ENCODE results near the gene MARK2.

The MARK2 gene

GRCh38 chr11:63840356-63841060, 1.6 kb downstream of the MARK2 start:
- peaks cover 71% of the 10 kb centered on the region for H3K79me2 ChIP-seq (ENCODE audit: control insufficient read depth, low read length)
- H3K36me3 ChIP-seq (ENCODE audit: control insufficient read depth, low read length): peaks cover 64% of the 10 kb centered on the region
- H4K20me1 ChIP-seq (ENCODE audit: control insufficient read depth, insufficient read depth, low read depth, low read length): peaks cover 33% of the 10 kb centered on the region
- H3K4me3 ChIP-seq (ENCODE audit: low read length): peak overlapping the region; percentile 88
- TF ChIP-seq EZH2phosphoT487 (IDR thresholded peaks at IDR 0.05; ENCODE audit: borderline replicate concordance, low read length) (no peak), CTCF (IDR thresholded peaks at IDR 0.05; ENCODE audit: low read depth, low read length, poor library complexity, severe bottlenecking) (no peak)
- H3F3A ChIP-seq (ENCODE audit: control insufficient read depth, insufficient read depth): peaks cover 4% of the 10 kb centered on the region
- peak overlapping the region; percentile 51; the same call in 1 of the 2 replicates for H3K27ac ChIP-seq (ENCODE audit: low read depth, low read length)
- H3K9me3 ChIP-seq (ENCODE audit: control insufficient read depth, insufficient read depth, low read length): no peaks in the 10 kb centered on the region
- H3K27me3 ChIP-seq (ENCODE audit: control insufficient read depth, low read length): no peaks in the 10 kb centered on the region
- H3K9me2 ChIP-seq (replicated peaks; ENCODE audit: control insufficient read depth, low read length): no peaks in the 10 kb centered on the region
- peak overlapping the region; percentile 78 for H3K4me2 ChIP-seq (ENCODE audit: low read length)
- peaks cover 32% of the 10 kb centered on the region for H3K4me1 ChIP-seq (ENCODE audit: control insufficient read depth, low read length)

GRCh38 chr11:63841554-63841953, 2.6 kb downstream of the MARK2 start:
- peak overlapping the region; percentile 78 for H3K4me2 ChIP-seq (ENCODE audit: low read length)
- peaks cover 81% of the 10 kb centered on the region for H3K79me2 ChIP-seq (ENCODE audit: control insufficient read depth, low read length)
- H3K27ac ChIP-seq (ENCODE audit: low read depth, low read length): no peak overlapping the region
- no peaks in the 10 kb centered on the region for H3K27me3 ChIP-seq (ENCODE audit: control insufficient read depth, low read length)
- H3K4me3 ChIP-seq (ENCODE audit: low read length): peak overlapping the region; percentile 88
- TF ChIP-seq CTCF (IDR thresholded peaks at IDR 0.05; ENCODE audit: low read depth, low read length, poor library complexity, severe bottlenecking): no peak
- no peaks in the 10 kb centered on the region for H3K9me3 ChIP-seq (ENCODE audit: control insufficient read depth, insufficient read depth, low read length)
- peaks cover 69% of the 10 kb centered on the region for H3K36me3 ChIP-seq (ENCODE audit: control insufficient read depth, low read length)
- H4K20me1 ChIP-seq (ENCODE audit: control insufficient read depth, insufficient read depth, low read depth, low read length): peaks cover 33% of the 10 kb centered on the region
- H3K9me2 ChIP-seq (replicated peaks; ENCODE audit: control insufficient read depth, low read length): no peaks in the 10 kb centered on the region
- H3F3A ChIP-seq (ENCODE audit: control insufficient read depth, insufficient read depth): peaks cover 4% of the 10 kb centered on the region
- peaks cover 32% of the 10 kb centered on the region for H3K4me1 ChIP-seq (ENCODE audit: control insufficient read depth, low read length)

DNA sequence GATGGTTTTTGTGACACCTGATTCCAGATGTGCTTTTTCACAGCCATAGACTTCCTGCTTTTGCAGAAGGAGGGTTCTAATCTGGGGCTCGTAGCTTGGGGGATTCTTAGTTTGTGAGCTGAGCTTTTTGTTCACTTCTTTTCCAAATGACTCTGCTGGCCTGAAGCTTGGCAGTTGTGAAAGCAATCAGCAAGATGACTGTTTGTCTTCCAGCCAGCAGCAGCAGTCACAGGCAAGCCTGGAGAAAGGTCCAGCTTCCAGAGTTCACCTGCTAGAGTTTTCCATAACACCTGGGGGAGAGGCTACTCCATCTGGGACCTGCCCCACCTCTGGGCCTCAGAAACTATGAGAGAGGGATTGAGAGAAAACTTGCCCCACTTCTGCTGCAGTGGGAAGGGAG, 4.1 kb downstream of the MARK2 start:
- TF ChIP-seq EZH2phosphoT487 (IDR thresholded peaks at IDR 0.05; ENCODE audit: borderline replicate concordance, low read length) (no peak), CTCF (IDR thresholded peaks at IDR 0.05; ENCODE audit: low read depth, low read length, poor library complexity, severe bottlenecking) (no peak)
- Histone ChIP-seq H3K36me3 (ENCODE audit: control insufficient read depth, low read length) (peaks cover 68% of the 10 kb centered on the region), H3K4me3 (ENCODE audit: low read length) (no peak overlapping the region), H3K79me2 (ENCODE audit: control insufficient read depth, low read length) (peaks cover 91% of the 10 kb centered on the region), H4K20me1 (ENCODE audit: control insufficient read depth, insufficient read depth, low read depth, low read length) (peaks cover 33% of the 10 kb centered on the region), H3F3A (ENCODE audit: control insufficient read depth, insufficient read depth) (peaks cover 2% of the 10 kb centered on the region), H3K27me3 (ENCODE audit: control insufficient read depth, low read length) (no peaks in the 10 kb centered on the region), H3K9me3 (ENCODE audit: control insufficient read depth, insufficient read depth, low read length) (no peaks in the 10 kb centered on the region), H3K4me2 (ENCODE audit: low read length) (no peak overlapping the region), H3K27ac (ENCODE audit: low read depth, low read length) (no peak overlapping the region), H3K4me1 (ENCODE audit: control insufficient read depth, low read length) (peaks cover 24% of the 10 kb centered on the region), H3K9me2 (replicated peaks; ENCODE audit: control insufficient read depth, low read length) (no peaks in the 10 kb centered on the region)

Measured in DOHH2 (cell line).